ENCODE measurements around the gene SEMA5A. TPM values are rescaled to one million over a fixed set of nuclear protein-coding genes. Genes with fewer than 3 reads are reported as not detected.

The SEMA5A gene
- total and polyA plus RNA-seq, 7 experiments from 2014 or later = 0.25 to 0.98 (median 0.46) TPM; not detected in 1

DNA sequence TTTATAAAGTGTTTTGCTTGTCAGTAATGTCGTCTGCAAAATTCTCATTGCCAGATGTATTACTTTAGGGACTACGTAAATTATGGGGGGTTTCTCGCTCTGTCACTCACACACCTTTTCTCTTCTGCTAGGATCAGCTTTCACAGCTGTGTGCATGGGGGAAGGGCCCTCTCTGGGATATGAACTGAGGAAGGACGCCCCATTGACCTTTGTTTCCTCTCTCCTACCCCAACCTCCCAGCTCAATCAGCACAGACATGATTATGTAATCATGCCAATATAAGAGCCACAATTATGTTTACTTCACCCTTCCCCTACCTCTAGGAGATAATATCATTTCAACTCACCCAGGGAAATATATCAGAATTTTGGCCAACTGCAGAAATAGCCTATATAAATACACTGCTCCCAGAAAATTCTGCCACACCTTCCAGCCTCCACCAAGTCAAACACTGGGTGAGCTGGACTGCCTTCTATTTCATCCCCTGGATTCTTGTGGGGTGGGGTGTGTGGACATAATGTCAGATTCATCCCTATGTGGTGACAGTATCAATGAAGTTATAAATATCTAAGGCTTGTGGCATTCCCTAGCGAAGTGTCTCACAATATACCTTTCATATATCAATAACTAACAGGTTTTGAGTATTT lies 12.6 kb upstream of the SEMA5A start:
- Mint-ChIP-seq H3K27me3 (no peaks in the 10 kb centered on the region), H3K9me3 (peaks cover 0 to 16% (median 3%) of the 10 kb centered on the region in 11 donors), H3K27ac (no peak overlapping the region), H3K4me3 (no peak overlapping the region), H3K36me3 (peaks cover 0 to 5% (median 0%) of the 10 kb centered on the region in 5 donors), H3K4me1 (no peaks in the 10 kb centered on the region)
- intact Hi-C loops (cut with micrococcal nuclease) = no loop called here
- H3K36me3 ChIP-seq (ENCODE audit: control insufficient read depth in 2 of 3, insufficient read depth in 3 of 3, low read length in 3 of 3) = no peaks in the 10 kb centered on the region
- no peak overlapping the region for H3K4me3 ChIP-seq (ENCODE audit: low read length)
- no peaks in the 10 kb centered on the region for H3K4me1 ChIP-seq (ENCODE audit: control insufficient read depth in 2 of 2, insufficient read depth in 2 of 2, low read length in 2 of 2)
- ChIA-PET CTCF (no interaction called here), POLR2A (no interaction called here)
- ATAC-seq (no peak), DNase-seq (no peak)
- H3K27me3 ChIP-seq (ENCODE audit: control insufficient read depth in 2 of 2, insufficient read depth in 2 of 2, low read length in 2 of 2) = no peaks in the 10 kb centered on the region
- no peaks in the 10 kb centered on the region for H3K9me3 ChIP-seq (ENCODE audit: control insufficient read depth in 2 of 3, low read length in 3 of 3)
- no peak overlapping the region for H3K27ac ChIP-seq (ENCODE audit: low read depth, low read length)

GRCh38 chr5:9557696-9558095 lies 11.8 kb upstream of the SEMA5A start:
- no peak overlapping the region for H3K27ac Mint-ChIP-seq
- Histone ChIP-seq H3K4me3 (ENCODE audit: low read length) (no peak overlapping the region), H3K9me3 (ENCODE audit: control insufficient read depth in 2 of 3, low read length in 3 of 3) (no peaks in the 10 kb centered on the region), H3K27me3 (ENCODE audit: control insufficient read depth in 2 of 2, insufficient read depth in 2 of 2, low read length in 2 of 2) (no peaks in the 10 kb centered on the region), H3K4me1 (ENCODE audit: control insufficient read depth in 2 of 2, insufficient read depth in 2 of 2, low read length in 2 of 2) (no peaks in the 10 kb centered on the region), H3K36me3 (ENCODE audit: control insufficient read depth in 2 of 3, insufficient read depth in 3 of 3, low read length in 3 of 3) (no peaks in the 10 kb centered on the region), H3K27ac (ENCODE audit: low read depth, low read length) (no peak overlapping the region)
- ATAC-seq (no peak), DNase-seq (no peak)
- intact Hi-C loops (cut with micrococcal nuclease) = no loop called here
- no peaks in the 10 kb centered on the region for H3K4me1 Mint-ChIP-seq
- no peaks in the 10 kb centered on the region for H3K36me3 Mint-ChIP-seq
- CTCF ChIA-PET = no interaction called here
- no peaks in the 10 kb centered on the region for H3K27me3 Mint-ChIP-seq
- no peak overlapping the region for H3K4me3 Mint-ChIP-seq
- POLR2A ChIA-PET = no interaction called here
- H3K9me3 Mint-ChIP-seq = peaks cover 0 to 12% (median 3%) of the 10 kb centered on the region in 11 donors

DNA sequence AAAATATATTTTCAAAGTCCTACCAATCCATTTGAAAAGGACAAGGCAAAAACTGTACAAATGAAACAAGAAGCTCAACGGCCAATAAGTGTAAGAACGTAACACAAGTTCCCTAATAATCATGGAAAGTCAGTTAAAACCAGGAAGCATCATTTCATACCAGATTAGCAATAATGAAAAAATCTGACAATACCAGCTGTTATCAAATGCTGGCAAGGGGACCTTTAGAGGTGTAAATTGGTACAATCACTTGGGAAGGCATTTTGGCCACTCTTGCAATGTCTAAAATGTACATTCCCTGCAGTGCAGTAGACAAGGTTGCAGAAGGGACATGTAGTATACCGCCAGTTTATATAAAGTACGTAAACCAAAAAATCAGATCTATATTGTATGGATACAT lies 10.1 kb upstream of the SEMA5A start:
- Histone ChIP-seq H3K4me3 (ENCODE audit: low read length) (no peak overlapping the region), H3K27ac (ENCODE audit: low read depth, low read length) (no peak overlapping the region), H3K4me1 (ENCODE audit: control insufficient read depth in 2 of 2, insufficient read depth in 2 of 2, low read length in 2 of 2) (no peaks in the 10 kb centered on the region), H3K27me3 (ENCODE audit: control insufficient read depth in 2 of 2, insufficient read depth in 2 of 2, low read length in 2 of 2) (no peaks in the 10 kb centered on the region), H3K36me3 (ENCODE audit: control insufficient read depth in 2 of 3, insufficient read depth in 3 of 3, low read length in 3 of 3) (no peaks in the 10 kb centered on the region), H3K9me3 (ENCODE audit: control insufficient read depth in 2 of 3, low read length in 3 of 3) (no peaks in the 10 kb centered on the region)
- intact Hi-C loops (cut with micrococcal nuclease) = no loop called here
- POLR2A ChIA-PET = no interaction called here
- Mint-ChIP-seq H3K9me3 (peaks cover 0 to 10% (median 3%) of the 10 kb centered on the region in 11 donors), H3K4me3 (no peak overlapping the region), H3K4me1 (no peaks in the 10 kb centered on the region), H3K27me3 (peaks cover 0 to under 1% (median 0%) of the 10 kb centered on the region in 5 donors), H3K36me3 (no peaks in the 10 kb centered on the region), H3K27ac (no peak overlapping the region)
- DNase-seq (no peak), ATAC-seq (no peak)
- CTCF ChIA-PET = no interaction called here

GRCh38 chr5:9554122-9554521 lies 8.2 kb upstream of the SEMA5A start:
- H3K36me3 ChIP-seq (ENCODE audit: control insufficient read depth in 2 of 3, insufficient read depth in 3 of 3, low read length in 3 of 3) = no peaks in the 10 kb centered on the region
- Mint-ChIP-seq H3K36me3 (no peaks in the 10 kb centered on the region), H3K27me3 (peaks cover 0 to 4% (median 0%) of the 10 kb centered on the region in 5 donors), H3K27ac (no peak overlapping the region), H3K4me3 (no peak overlapping the region), H3K9me3 (peaks cover 0 to 14% (median 3%) of the 10 kb centered on the region in 11 donors), H3K4me1 (no peaks in the 10 kb centered on the region)
- no peak overlapping the region for H3K27ac ChIP-seq (ENCODE audit: low read depth, low read length)
- no peaks in the 10 kb centered on the region for H3K27me3 ChIP-seq (ENCODE audit: control insufficient read depth in 2 of 2, insufficient read depth in 2 of 2, low read length in 2 of 2)
- H3K4me1 ChIP-seq (ENCODE audit: control insufficient read depth in 2 of 2, insufficient read depth in 2 of 2, low read length in 2 of 2) = no peaks in the 10 kb centered on the region
- no peak overlapping the region for H3K4me3 ChIP-seq (ENCODE audit: low read length)
- intact Hi-C loops (cut with micrococcal nuclease) = no loop called here
- no peak for ATAC-seq
- no peak for DNase-seq
- CTCF ChIA-PET = no interaction called here
- POLR2A ChIA-PET = no interaction called here
- no peaks in the 10 kb centered on the region for H3K9me3 ChIP-seq (ENCODE audit: control insufficient read depth in 2 of 3, low read length in 3 of 3)

DNA sequence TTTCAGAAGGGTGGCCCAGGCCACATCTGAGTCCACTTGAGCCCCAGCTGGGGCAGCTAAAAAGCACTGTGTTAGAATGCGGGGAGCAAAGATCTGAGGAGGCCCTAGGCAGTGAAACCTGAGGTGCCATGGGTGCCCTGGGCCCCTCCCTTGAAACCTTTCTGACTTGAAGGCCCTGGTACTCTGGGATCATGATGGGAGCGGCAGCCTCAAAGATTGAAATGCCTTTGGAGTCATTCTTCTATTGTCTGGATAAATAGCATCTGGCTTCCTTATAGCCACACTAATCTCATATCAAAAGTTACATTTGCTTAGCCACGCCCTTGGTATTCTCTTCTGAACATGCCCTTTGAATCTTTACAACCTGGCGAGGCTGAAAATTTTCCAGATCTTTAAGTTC lies 7.7 kb upstream of the SEMA5A start:
- no peaks in the 10 kb centered on the region for H3K36me3 Mint-ChIP-seq
- DNase-seq (no peak), ATAC-seq (no peak)
- H3K27ac Mint-ChIP-seq = no peak overlapping the region
- Histone ChIP-seq H3K4me1 (ENCODE audit: control insufficient read depth in 2 of 2, insufficient read depth in 2 of 2, low read length in 2 of 2) (no peaks in the 10 kb centered on the region), H3K27me3 (ENCODE audit: control insufficient read depth in 2 of 2, insufficient read depth in 2 of 2, low read length in 2 of 2) (no peaks in the 10 kb centered on the region), H3K4me3 (ENCODE audit: low read length) (no peak overlapping the region), H3K27ac (ENCODE audit: low read depth, low read length) (no peak overlapping the region), H3K36me3 (ENCODE audit: control insufficient read depth in 2 of 3, insufficient read depth in 3 of 3, low read length in 3 of 3) (no peaks in the 10 kb centered on the region), H3K9me3 (ENCODE audit: control insufficient read depth in 2 of 3, low read length in 3 of 3) (no peaks in the 10 kb centered on the region)
- H3K27me3 Mint-ChIP-seq = peaks cover 0 to 4% (median 0%) of the 10 kb centered on the region in 5 donors
- intact Hi-C loops (cut with micrococcal nuclease) = no loop called here
- ChIA-PET POLR2A (interaction anchor here (0.5 kb wide), 1 partner anchor 117 kb away, joined by 3 read pairs; no protein-coding TSS in a partner anchor), CTCF (no interaction called here)
- H3K4me3 Mint-ChIP-seq = no peak overlapping the region
- H3K9me3 Mint-ChIP-seq = peaks cover 0 to 14% (median 3%) of the 10 kb centered on the region in 11 donors
- no peaks in the 10 kb centered on the region for H3K4me1 Mint-ChIP-seq

GRCh38 chr5:9551567-9552537 lies 6.0 kb upstream of the SEMA5A start:
- Histone ChIP-seq H3K4me3 (ENCODE audit: low read length) (no peak overlapping the region), H3K27ac (ENCODE audit: low read depth, low read length) (no peak overlapping the region), H3K9me3 (ENCODE audit: control insufficient read depth in 2 of 3, low read length in 3 of 3) (no peaks in the 10 kb centered on the region), H3K4me1 (ENCODE audit: control insufficient read depth in 2 of 2, insufficient read depth in 2 of 2, low read length in 2 of 2) (no peaks in the 10 kb centered on the region), H3K27me3 (ENCODE audit: control insufficient read depth in 2 of 2, insufficient read depth in 2 of 2, low read length in 2 of 2) (no peaks in the 10 kb centered on the region), H3K36me3 (ENCODE audit: control insufficient read depth in 2 of 3, insufficient read depth in 3 of 3, low read length in 3 of 3) (no peaks in the 10 kb centered on the region)
- ATAC-seq (no peak), DNase-seq (no peak)
- H3K4me1 Mint-ChIP-seq = no peaks in the 10 kb centered on the region
- intact Hi-C loops (cut with micrococcal nuclease) = no loop called here
- H3K4me3 Mint-ChIP-seq = no peak overlapping the region
- ChIA-PET CTCF (no interaction called here), POLR2A (no interaction called here)
- peaks cover 2 to 10% (median 7%) of the 10 kb centered on the region in 5 donors for H3K27me3 Mint-ChIP-seq
- H3K27ac Mint-ChIP-seq = no peak overlapping the region
- peaks cover 0 to 14% (median 3%) of the 10 kb centered on the region in 11 donors for H3K9me3 Mint-ChIP-seq
- no peaks in the 10 kb centered on the region for H3K36me3 Mint-ChIP-seq
